G401.6 (cell line): ENCODE results near the gene SYN1.

Experiments used
- FAIRE-seq: peaks from 2 replicates; lab custom pipeline; 2012; peaks lifted over from hg19 to GRCh38; lab: Jason Lieb, UNC

SYN1 gene

DNA sequence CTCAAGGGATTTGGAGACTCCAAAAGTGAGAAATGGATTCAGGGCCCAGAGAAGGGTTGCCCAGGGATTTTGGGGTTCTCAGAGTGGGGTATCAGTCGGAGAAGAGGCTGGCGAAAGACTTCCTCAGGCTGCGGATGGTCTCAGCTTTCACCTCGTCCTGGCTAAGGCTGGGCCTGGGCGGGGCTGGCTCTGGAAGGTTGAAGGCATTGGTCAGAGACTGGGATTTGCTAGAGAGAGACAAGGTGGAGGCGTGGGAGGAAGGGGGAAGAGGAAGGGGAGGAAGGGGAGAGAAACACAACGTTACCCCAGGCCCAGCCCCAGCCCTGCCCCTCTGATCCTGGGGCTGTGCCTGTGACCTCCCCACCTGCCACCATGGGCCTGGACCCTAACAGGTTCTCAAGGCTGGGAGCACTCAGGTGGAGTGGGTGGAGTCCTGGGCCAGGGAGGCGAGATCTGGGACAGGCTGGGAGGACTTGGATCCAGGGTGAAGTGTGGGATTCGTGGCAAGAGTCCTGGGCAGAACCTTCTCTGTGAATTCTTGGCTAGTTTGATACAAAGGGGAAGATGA, 46.8 kb downstream of the SYN1 start:
- FAIRE-seq: no peak

DNA sequence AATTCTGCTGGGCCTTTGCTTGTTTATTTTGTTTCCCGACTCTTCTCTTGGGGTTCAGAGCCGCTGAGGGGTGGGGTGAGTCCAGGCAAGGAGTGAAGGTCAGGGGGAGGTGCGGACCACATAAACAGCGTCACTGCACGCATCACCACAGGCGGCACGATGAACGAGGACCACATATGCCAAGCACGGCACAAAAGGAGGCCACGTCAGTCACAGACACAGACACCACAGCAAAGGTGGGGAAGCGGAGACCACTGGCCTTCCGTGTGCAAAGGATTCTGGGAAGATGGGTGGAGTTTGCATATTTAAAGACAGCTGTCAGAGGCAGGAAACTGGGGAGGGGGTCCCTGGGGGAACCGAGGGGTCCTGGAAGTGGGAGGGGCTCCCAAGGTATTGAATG, 47.8 kb downstream of the SYN1 start:
- no peak for FAIRE-seq

DNA sequence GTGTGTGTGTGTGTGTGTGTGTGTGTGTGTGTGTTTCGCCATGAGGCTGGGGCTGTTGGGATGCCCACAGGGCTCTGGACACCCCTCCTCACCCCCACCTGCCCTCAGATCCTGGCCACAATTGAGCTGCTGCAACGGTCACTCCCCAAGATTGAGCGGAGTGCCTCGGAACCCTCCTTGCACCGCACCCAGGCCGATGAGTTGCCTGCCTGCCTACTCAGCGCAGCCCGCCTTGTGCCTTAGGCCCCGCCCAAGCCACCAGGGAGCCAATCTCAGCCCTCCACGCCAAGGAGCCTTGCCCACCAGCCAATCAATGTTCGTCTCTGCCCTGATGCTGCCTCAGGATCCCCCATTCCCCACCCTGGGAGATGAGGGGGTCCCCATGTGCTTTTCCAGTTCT, 48.4 kb downstream of the SYN1 start:
- FAIRE-seq: no peak

DNA sequence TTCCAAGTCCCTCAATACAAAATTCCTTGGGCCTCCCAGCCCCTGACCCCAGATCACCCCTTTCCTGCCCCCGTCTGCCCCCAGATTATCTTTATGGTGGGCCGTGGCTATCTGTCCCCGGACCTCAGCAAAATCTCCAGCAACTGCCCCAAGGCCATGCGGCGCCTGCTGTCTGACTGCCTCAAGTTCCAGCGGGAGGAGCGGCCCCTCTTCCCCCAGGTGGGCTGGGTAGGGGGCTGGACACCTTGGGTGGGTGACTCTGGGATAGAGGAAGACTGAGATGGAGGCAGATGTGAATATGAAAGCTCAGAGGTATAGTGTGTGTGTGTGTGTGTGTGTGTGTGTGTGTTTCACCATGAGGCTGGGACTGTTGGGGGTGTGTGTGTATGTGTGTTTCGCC, 48.9 kb downstream of the SYN1 start:
- no peak for FAIRE-seq

DNA sequence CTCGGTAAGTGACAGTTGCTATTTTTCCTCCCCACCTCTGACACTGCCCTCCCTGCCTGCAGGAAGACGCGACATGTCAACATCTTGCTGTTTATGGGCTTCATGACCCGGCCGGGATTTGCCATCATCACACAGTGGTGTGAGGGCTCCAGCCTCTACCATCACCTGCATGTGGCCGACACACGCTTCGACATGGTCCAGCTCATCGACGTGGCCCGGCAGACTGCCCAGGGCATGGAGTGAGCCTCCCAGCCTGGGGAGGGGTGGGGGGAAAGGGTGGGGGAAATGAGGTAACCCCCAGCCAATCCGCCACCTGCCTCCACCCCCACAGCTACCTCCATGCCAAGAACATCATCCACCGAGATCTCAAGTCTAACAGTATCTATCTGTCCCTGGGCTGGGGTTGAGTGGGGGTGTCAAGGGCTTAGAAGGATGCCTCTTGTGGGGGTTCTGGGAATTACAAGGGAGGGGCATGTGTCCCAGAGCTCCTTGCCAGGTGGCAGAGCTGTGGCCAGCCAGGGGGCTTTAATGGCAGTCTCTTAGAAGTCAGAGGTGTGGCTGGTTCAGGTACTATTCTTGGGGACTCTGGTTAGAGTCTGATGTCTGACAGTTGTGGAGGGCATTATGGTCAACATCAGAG, 50.9 kb downstream of the SYN1 start:
- no peak for FAIRE-seq

DNA sequence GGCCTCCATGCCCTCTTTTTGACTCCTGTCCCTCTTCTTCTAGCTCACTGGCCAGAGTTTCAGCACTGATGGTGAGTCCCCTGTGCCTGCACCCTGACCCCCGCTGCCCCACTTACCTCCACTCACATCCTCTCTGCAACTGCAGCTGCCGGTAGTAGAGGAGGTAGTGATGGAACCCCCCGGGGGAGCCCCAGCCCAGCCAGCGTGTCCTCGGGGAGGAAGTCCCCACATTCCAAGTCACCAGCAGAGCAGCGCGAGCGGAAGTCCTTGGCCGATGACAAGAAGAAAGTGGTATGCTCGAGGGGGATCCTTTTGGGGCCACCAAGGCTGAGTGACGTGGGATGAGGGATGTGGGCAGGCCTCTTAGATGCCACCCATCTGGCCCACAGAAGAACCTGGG, 52.8 kb downstream of the SYN1 start:
- FAIRE-seq: no peak

DNA sequence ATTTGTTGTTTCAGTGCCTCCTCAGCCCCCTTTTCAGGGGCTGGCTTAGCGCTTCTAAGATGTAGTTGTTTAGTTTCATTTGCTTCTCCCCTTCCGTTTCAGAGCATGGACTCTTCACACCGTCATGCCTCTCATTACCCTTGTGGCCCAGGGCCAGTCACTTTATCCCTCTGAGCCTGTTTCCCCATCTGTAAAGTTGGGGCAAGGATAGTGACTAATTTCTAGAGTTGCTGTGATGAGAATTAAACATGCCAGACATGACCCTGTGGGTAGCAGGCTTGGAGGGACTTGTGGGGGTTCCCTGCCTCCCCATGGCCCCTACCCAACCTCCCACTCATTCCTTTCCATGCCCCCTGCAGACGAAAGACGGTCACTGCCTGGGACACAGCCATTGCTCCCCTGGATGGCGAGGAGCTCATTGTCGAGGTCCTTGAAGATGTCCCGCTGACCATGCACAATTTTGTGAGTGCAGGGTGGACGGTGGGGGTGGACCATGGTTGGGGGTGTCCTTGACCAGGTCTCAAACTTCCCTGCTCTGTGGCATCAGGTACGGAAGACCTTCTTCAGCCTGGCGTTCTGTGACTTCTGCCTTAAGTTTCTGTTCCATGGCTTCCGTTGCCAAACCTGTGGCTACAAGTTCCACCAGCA, 55.1 kb downstream of the SYN1 start:
- FAIRE-seq: no peak

DNA sequence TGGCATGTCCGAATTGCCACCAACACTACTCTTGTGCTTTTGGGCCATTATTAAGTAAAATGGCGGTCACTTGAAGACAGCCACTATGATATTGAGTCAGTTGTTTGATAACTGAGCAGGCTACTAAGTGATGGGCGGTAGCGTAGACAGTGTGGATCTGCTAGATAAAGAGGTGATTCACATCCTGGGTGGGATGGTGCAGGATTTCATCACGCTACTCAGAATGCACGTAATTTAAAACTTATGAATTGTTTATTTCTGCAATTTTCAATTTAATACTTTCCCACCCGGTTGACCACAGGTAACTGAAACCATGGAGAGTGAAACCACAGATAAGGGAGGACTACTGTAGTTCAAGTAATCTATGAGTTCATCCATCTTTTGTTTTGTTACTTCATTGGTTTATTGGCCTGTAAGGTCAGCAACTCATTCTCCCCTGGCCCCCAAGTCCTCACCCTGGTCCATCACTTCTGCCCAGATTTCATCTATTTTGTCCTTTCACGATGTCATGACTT, 55.8 kb downstream of the SYN1 start:
- no peak for FAIRE-seq

DNA sequence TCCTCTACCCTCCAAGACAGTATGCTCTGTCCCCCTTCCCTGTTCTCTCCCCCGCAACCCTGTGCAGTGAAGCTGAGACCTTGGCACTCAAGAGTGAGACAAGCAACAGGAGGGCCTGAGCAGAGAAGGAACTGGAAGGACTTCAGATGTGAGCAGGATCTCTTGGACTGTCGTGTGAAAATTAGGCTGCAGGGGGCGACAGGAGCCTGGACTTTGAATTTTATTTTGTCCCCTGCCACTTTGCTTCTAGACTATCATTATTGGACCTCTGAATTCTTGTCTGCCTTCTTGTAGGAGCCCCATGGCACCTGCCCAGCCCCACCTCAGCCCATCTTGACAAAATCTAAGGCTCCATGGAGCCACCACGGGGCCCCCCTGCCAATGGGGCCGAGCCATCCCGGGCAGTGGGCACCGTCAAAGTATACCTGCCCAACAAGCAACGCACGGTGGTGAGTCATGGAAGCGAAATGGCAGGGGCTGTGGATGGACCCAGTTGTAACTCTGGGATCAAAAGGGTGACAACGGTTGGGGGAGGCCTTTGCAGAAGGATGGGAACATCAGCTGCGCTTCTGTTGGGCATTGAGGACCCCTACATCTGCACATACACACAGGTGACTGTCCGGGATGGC, 56.9 kb downstream of the SYN1 start:
- FAIRE-seq: no peak

DNA sequence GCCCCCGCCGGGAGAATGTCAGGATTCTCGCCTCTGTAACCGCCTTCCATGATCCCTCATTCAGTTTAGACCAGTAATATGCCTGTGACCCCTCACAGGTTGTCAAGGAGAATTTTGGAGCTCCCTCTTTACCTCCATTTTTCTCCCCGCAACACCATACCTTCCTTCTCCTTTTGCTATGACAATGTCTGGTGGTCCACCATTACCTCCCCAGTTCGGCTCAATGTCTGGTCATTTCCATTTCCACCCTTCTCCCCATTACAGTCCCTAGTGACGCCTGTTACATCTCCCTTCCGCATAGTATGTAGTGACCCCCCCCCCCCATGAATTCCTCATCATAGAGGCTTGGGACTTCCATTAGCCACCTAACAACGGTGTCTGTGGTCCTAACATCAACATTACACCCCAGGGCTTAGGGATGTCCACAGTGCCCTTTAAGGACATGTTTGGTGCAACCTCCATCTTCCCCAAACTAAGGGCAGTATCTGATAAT, 58.0 kb downstream of the SYN1 start:
- no peak for FAIRE-seq

DNA sequence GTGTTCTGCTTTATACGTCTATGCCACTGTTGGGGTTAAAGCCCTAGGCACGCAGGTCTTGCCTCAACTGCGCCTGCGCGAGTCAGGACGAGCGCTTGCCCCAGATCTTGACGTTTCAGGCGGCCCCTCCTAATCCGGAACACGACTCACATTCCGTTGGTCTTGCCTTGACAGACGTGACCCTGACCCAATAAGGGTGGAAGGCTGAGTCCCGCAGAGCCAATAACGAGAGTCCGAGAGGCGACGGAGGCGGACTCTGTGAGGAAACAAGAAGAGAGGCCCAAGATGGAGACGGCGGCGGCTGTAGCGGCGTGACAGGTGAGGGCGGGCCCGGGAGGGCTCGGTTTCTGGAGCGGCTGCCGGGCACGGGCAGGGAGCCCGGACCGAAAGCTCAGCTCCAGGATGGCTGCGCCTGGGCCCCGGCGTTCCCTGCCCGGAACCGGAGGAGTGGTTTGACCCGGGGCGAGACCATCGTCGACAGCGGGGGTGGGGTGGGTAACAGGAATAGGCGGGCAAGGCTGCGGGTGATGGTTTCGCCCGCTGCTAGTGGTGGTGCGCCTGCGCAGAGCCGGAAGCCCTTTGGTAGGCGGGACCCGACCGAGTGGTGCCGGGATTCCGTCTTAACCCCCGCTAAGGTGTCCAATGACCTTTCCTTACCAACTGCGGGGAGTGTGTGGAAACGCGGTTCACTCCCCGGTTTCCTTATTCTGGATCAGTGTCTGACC, 58.6 kb downstream of the SYN1 start, which contains the start of gene ARAF:
Gene ARAF (plus strand): TSS at position 272 of the 725 bp plus-strand sequence. CDS start 1,763 bp downstream, outside the sequence.
- peak; percentile 99 for FAIRE-seq

DNA sequence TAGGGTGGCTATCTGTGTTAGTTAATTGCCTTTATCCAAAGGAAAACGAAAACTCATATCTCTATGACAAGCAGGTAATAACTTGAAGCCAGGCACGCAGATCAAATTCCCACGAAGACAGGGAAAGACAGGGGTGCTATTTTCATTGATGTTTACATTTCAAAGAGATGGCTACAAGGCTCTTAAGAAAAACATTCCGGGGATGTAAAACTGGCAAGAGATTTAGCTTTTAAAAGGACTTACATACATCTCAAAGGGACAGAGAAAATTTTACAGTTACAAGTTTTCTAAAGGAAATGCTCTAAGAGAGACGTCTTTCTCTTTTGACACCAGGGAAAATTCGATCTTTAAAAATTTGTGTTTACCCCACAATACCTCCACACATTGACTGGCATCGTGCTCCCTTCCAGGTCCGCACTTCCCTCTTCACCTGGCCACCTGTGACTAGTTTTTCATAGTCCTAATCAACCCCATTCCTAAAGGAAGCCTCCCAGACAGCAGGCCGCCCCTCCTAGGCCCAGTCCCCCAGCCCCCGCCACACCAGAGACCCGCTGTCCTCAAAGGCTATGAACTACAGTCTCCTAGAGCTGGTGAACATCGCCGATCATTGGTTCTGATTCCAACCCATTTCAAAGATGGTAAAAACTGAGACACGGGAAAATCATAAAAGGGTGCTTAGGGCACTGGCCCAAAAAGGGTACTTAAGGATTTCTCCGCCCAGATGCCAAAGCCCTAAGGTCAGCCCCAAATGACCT, 59.3 kb downstream of the SYN1 start:
- FAIRE-seq: no peak

DNA sequence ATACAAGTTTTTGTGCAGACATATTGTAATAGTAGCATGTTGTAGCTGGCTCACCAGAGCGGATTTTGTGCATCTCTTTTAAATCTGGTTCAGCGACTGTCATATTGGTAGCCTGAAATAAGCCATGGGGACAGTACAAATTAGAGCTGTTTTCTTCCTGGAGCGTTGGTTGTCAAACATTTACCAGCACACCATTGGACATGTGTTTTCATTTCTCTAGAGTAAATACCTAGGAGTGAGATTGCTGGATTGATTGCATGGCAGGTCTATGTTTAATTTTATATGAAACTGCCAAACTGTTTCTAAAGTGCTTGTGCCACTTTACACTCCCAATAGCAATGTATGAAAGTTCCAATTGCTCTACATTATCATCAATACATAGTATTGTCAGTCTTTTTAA, 61.2 kb downstream of the SYN1 start:
- no peak for FAIRE-seq

DNA sequence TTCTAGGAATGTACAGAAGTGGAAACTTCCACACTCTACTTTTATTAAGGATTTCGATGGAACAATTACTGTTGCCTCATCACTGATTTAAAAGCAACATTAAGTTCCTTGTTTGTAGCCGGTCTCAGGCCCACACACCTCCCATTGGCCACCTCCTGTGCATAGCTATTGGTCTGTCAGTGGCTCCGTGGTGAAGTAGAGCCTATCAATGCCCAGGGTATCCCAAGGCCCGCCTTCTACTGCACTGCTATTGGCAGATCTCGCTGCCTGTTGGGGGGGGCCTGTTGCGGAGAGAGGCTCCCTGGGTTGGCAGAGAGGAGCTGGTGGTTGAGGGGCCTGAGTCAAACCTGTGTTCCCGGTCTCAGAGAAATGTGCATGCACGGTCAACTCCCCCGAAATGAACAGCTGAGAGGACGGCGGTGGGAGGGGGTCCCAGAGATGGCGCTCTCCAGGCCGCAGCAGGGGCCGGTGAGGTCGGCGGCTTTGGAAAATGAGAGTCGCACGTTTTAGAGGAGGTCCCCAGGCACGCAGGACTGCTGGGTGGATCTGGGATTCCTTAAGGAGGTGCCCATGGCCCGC, 63.5 kb downstream of the SYN1 start:
- FAIRE-seq: peak; percentile 99

DNA sequence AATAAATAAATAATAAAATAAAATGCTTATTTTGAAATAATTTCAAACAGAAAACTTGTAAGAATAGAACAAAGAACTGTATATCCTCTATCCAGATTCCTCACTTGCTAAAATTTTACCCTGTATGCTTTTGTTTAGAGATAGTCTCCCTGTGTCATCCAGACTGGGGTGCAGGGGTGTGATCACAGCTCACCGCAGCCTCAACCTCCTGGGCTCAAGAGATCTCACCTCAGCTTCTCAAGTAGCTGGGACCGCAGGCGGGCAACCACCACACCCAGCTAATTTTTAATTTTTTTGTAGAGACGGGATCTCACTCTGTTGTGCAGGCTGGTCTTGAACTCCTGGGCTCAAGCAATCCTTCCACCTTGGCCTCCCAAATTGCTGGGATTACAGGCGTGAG, 76.2 kb downstream of the SYN1 start:
- FAIRE-seq: no peak

DNA sequence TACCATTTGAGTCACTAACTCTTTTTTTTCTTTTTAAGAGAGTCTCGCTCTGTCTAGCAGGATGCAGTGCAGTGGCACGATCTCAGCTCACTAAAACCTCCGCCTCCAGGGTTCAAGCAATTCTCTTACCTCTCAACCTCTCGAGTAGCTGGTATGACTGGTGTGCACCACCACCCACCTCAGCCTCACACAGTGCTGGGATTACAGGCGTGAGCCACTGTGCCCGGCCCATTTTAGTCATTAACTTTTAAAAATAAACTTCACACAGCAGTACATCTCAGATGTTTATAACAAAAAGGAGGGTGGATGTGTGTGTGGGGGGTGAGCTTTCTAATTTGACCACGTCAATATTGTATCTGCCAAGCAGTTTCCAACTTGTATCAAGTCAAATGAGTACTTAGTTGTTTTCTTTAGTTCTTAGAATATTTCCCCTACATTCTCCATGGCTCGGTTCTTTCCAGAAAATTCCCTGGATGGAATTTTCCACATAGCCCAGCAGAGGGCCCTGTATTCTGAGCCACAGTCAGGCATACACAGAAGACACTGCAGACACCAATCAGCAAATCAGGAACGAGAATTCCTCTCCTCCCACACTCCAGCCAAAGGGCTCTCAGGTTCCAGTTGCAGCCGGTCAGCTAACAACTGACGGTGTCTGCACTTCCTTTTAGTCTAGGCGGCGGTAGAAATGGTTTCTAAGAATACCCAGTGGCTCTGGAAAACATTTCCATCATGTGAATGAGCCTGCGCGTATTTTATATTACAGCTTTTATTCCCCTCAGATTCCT, 78.7 kb downstream of the SYN1 start:
- FAIRE-seq: peak; percentile 98

DNA sequence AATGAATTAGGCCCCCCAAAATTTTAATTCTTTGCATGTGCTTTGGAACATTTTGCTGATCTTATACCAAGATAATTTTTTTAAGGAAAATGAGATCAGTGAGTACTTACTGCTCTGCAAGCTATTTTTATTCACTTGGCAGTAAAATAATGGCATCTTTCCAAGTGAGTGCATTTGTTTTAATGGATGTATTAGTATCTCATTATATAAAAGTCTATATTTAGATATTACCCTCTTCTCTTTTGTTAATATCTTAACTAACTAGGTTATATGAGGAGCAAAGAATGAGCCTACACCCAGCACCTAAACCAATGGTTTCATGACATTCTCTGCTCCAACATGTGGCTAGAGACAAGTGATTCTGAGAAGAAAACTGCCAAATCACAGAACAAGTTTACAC, 79.8 kb downstream of the SYN1 start:
- FAIRE-seq: no peak

DNA sequence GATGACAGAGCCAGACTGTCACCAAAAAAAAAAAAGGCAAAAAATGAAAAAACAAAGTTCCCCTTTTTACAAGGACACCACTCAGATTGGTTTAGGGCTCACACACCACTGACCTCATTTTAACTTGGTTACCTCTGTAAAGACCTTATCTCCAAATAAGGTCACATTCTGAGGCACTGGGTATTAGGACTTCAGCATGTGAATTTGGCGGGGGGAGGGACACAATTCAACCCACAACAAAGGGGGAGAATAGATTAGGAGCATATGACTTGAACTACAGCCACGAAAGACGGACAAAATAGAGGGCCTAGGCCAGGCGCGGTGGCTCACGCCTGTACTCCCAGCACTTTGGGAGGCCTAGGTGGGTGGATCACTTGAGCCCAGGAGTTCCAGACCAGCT, 89.6 kb downstream of the SYN1 start:
- no peak for FAIRE-seq

DNA sequence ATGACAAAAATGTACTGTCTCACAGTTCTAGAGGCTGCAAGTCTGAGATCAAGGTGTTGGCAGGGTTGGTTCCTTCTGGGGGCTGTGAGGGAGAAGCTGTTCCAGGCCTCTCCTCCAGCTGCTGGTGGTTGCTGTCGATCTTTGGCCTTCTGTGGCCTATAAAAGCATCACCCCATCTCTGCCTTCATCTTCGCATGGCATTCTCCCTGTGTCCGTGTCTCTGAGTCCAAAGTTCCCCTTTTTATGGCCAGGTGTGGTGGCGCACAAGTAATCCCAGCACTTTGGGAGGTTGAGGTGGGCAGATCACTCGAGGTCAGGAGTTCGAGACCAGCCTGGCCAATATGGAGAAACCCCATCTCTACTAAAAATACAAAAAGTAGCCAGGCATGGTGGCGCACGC, 90.1 kb downstream of the SYN1 start:
- FAIRE-seq: no peak

DNA sequence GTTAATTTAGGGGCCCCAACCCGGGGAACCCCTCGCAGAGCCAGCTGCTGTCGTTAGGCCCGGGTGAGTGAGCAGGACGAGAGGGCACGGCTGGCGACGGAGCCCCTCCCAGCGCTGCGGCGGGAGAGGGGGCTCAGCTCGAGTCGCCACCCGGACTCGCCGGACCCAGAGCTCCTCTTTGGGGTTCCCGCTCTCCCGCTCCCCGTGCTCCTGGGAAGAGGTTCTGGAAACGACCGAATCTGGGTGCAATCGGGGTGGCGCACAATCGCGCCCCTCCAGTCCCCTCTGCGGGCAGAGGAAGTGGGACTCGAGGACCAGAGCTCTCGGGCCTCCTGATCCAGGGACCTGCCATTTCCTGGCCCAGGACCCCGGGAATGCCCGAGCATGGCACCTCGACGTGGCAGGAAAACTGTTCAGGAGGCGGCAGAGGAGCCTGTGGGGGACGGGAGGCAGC, 95.9 kb downstream of the SYN1 start:
- FAIRE-seq: no peak
